HG02870 (cell line): Measurements from ENCODE around the gene SELENOM.
"Not testable (repeated sequence)": the region's sequence is repeated elsewhere in the genome, so short reads cannot be mapped to it uniquely, and the experiment has no call there.

ENCODE experiments used
- ATAC-seq: cut with Tn5 transposase; IDR thresholded peaks from one replicate; pipeline ENCODE4 v1.9.1; 2021; ENCODE audit warnings: mild to moderate bottlenecking, moderate library complexity; ENCODE audit not compliant: unreplicated experiment

The SELENOM gene

GRCh38 chr22:31134688-31135087 lies 27.3 kb upstream of the SELENOM start:
- ATAC-seq, result no peak

GRCh38 chr22:31133911-31134310 lies 26.5 kb upstream of the SELENOM start:
- no peak for ATAC-seq

GRCh38 chr22:31130873-31131272 lies 23.5 kb upstream of the SELENOM start:
- no peak for ATAC-seq

GRCh38 chr22:31128156-31128555 lies 20.8 kb upstream of the SELENOM start:
- ATAC-seq, result no peak

GRCh38 chr22:31127181-31127772 lies 19.9 kb upstream of the SELENOM start:
- ATAC-seq, result no peak

- no peak for ATAC-seq
Measured at GRCh38 chr22:31126869-31127175, 19.5 kb upstream of the SELENOM start.

- ATAC-seq, result no peak
Measured at GRCh38 chr22:31126128-31126868, 18.9 kb upstream of the SELENOM start.

GRCh38 chr22:31125521-31126117 lies 18.3 kb upstream of the SELENOM start:
- no peak for ATAC-seq

GRCh38 chr22:31124811-31125465 lies 17.6 kb upstream of the SELENOM start:
- no peak for ATAC-seq

- ATAC-seq, result no peak
Measured at GRCh38 chr22:31124290-31124689, 16.9 kb upstream of the SELENOM start.

GRCh38 chr22:31123292-31123602 lies 15.9 kb upstream of the SELENOM start:
- no peak for ATAC-seq

GRCh38 chr22:31122532-31123291 lies 15.3 kb upstream of the SELENOM start, which contains the start of gene INPP5J:
Gene INPP5J, plus strand, starts transcription at chr22:31122966. Its CDS starts 49 bp downstream, at chr22:31123015.
- ATAC-seq, result no peak

- ATAC-seq, result no peak
Measured at GRCh38 chr22:31122196-31122531, 14.8 kb upstream of the SELENOM start.

- ATAC-seq, result no peak
Measured at GRCh38 chr22:31121403-31121802, 14.0 kb upstream of the SELENOM start.

- ATAC-seq, result no peak
Measured at GRCh38 chr22:31120642-31121041, 13.3 kb upstream of the SELENOM start.

- ATAC-seq, result no peak
Measured at GRCh38 chr22:31120230-31120629, 12.9 kb upstream of the SELENOM start.

GRCh38 chr22:31119026-31119717 lies 11.8 kb upstream of the SELENOM start:
- no peak for ATAC-seq

GRCh38 chr22:31118046-31118820 lies 10.9 kb upstream of the SELENOM start:
- no peak for ATAC-seq

GRCh38 chr22:31112547-31113091 lies 5.3 kb upstream of the SELENOM start:
- not testable (repeated sequence) for ATAC-seq

- no peak for ATAC-seq
Measured at GRCh38 chr22:31107894-31108218, 488 bp upstream of the SELENOM start.
